ENCODE data around the gene OR10G6. TPM values are rescaled to one million over a fixed set of nuclear protein-coding genes. Genes with fewer than 3 reads are reported as not detected.

Gene OR10G6
- total RNA-seq, 1 donor from 2014 or later, result not detected

DNA sequence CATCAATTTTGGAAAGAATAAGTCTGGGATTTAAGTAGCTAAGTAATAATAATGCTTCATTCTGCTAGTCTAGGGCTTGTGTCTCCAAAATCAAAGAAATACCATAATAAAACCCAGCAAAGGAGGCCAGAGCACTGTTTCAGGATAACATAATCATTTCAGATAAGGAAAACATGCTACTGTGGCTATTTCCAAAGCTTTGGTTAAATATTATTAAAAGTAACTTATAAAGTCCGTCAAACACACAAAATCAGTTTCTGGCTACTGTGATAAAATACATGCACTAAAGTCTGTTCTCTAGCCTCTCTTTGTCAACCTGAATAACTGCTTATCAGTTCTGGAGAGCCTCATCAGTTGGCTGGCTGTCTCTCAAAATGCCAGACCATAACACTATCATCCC lies 49.8 kb downstream of the OR10G6 start:
- H3K9me3 Mint-ChIP-seq, result no peaks in the 10 kb centered on the region
- H3K4me3 Mint-ChIP-seq (ENCODE audit: low read depth), result no peak overlapping the region
- H3K27me3 Mint-ChIP-seq (ENCODE audit: low read depth), result peaks cover 2% of the 10 kb centered on the region

More for the DNA sequence above, 49.8 kb downstream of the OR10G6 start:
- intact Hi-C loops (cut with micrococcal nuclease), result no loop called here
- no peak for DNase-seq (ENCODE audit: low spot score)
- Mint-ChIP-seq H3K4me1 (ENCODE audit: low read depth) (no peaks in the 10 kb centered on the region), H3K27ac (no peak overlapping the region), H3K36me3 (ENCODE audit: low read depth) (no peaks in the 10 kb centered on the region)

Other genes starting within 250 kb of the OR10G6 start
- not detected in 2 replicates for gene OR6X1, start 240.6 kb downstream of the OR10G6 start, total RNA-seq
- gene OR6M1, start 188.8 kb downstream of the OR10G6 start, total RNA-seq, result not detected in 2 replicates
- gene TMEM225, start 109.5 kb downstream of the OR10G6 start, total RNA-seq, result not detected in 2 replicates
- not detected in 2 replicates for gene OR8D4, start 93.0 kb downstream of the OR10G6 start, total RNA-seq
- not detected in 2 replicates for gene OR4D5, start 55.5 kb downstream of the OR10G6 start, total RNA-seq
- gene OR6T1, start 51.3 kb downstream of the OR10G6 start, total RNA-seq, result not detected in 2 replicates
- gene OR10S1, start 17.4 kb downstream of the OR10G6 start, total RNA-seq, result not detected in 2 replicates
- not detected in 2 replicates for gene OR10G4, start 17.8 kb upstream of the OR10G6 start, total RNA-seq
- not detected in 2 replicates for gene OR10G9, start 27.9 kb upstream of the OR10G6 start, total RNA-seq
- gene OR10G8, start 31.6 kb upstream of the OR10G6 start, total RNA-seq, result not detected in 2 replicates
- not detected in 2 replicates for gene OR10G7, start 46.2 kb upstream of the OR10G6 start, total RNA-seq
- 4.6 TPM in 2 replicates for gene VWA5A, start 120.3 kb upstream of the OR10G6 start, total RNA-seq
- gene OR10D3, start 188.2 kb upstream of the OR10G6 start, total RNA-seq, result not detected in 2 replicates
- not detected in 2 replicates for gene OR8G1, start 245.9 kb upstream of the OR10G6 start, total RNA-seq

Data from activated T-helper 2 cell treated with anti-CD3 and anti-CD28 coated beads, Interferon-gamma antibody, Interleukin-2, Interleukin-4, amounts not matched to agents 10 μg/mL and 5 μg/mL and 100 μg/mL, durations not matched to agents 14 hours and 24 hours and 36 hours (primary cell).